ENCODE results near the gene ZDHHC11.
"Not testable (repeated sequence)": the region's sequence is repeated elsewhere in the genome, so short reads cannot be mapped to it uniquely, and the experiment has no call there.

Gene ZDHHC11

DNA sequence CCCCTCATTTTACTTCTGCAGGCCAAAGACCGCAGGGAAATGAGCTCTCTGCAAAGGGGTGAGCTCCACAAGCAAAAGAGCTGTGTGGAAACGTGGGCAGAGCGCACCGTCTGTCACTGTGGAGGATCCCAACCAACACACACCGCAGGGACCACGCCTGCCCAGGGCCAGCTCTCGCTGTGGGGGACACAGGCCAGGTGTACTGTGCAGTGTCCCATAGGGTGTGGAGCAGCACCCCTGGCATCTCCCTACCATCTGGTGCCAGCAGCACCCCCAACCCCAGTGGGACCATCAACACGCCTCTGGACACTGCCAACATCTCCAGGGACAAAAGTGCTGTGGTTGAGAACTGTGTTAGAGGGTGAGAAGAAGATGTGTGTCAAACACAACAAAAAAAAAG lies 27.9 kb upstream of the ZDHHC11 start:
- DNase-seq = not testable (repeated sequence)

- DNase-seq = no peak
Measured at GRCh38 chr5:878125-878524, 27.3 kb upstream of the ZDHHC11 start.

DNA sequence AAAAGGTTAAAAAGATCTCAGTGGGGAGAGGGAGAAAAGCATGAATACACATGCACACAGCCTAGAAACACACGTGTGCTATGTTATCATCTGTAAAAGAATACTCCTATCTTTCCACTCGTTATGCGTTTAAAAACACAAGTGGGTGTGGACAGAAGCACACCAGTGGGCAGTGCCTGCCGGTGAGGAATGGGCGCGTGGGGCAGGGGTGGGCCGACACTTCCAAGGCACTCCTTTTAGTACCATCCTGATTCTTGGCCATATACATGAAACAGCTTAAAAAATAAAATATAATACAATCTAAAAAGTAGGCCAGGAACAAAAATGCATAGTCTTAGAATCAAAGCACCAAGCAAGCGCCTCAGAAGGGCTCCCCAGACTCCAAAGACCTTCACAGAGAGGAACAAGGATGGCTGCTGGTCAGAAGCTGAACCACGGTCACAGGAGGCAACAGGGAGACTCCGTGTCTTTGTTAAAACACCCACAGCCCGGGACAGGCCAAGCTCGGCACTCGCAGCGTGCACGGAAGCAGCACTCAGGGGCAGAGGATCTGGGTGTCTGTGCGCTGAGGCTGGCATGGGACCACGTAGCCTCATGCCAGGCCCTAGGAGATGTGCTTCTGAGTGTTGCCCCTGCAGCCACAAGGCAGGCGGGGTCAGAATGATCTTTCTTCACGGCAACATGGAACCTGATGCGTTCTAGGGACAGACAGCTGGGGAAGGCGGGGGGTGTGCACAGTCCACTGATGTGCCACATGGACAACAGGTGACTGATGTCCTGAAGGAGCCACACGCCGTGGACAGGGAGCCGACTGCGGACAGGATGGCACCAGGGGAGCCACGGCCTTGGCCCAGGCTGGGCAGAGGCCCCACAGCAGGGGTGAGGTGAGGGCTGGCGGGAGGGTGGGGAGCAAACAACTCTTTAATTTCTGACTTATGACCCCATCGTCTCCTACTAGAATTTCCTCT lies 25.9 kb upstream of the ZDHHC11 start:
- DNase-seq = no peak

- DNase-seq = no peak
Measured at GRCh38 chr5:875931-876330, 25.1 kb upstream of the ZDHHC11 start.

DNA sequence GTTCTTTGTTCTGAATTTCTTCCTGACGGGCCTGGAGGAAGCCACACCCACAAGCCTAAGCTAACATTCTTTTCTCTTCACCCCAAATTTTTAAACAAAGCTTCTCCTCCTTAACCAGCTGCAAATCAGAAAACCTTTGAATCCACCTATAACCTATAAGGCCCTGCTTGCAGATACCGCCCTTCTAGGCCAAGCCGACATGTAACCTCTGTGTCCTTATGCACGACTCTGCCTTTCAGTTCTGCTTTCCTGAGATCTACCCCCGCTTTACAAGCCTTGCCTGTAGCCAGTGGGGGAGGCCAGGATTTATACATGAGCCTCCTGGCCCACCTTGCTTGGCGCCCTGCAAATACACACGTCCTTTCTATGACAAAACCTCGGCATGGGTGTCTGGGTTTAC lies 22.5 kb upstream of the ZDHHC11 start:
- no peak for DNase-seq

DNA sequence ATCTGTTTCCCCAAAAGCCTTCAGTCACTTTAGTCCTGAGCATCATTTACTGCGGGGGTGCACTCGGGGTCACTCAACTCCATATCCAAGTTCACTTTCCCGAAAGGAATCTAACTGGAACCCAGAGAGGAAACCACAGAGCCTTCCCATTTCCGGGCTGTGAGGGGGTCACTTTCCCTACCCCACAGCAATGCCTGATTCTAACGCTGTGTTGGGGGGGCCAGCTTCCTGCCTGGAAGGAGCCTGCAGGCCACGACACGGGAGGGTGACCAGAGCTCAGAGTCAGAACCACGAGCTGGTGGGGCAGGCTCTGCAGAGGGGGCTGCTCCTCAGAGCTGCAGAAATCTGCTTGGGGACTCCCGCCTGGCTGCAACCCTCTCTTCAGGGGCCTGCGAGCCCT lies 21.5 kb upstream of the ZDHHC11 start:
- no peak for DNase-seq

DNA sequence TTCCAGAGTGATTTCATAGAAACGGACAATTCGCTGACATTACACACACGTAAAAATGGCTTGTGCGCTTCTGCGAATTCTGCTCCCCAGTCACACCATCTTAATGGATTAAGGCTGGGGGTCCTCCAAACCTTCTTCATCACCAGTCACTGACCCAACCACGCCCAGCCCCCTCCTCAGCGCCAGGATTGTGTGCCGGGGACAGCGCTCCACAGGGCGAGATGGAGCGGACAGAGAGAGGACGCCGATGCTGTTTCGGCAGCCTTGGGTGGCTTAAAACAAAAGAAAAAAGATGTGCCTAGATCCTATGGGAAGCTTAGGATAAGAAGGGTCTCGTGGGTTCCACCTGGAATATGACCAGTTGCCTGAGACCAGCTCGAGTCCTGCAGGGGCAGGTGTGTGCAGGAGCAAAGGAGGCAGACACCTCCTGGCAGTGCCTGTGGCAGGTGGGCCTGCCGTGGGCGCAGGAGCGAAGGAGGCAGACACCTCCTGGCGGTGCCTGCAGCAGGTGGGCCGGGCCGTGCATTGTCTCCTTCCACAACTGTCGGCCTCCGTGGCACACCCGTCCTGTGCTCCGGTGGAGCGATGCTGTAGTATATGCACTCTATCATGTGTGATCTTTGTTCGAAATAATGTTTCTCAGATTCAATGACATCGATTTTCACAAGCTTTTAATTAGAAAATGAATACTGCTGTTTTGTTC lies 21.0 kb upstream of the ZDHHC11 start:
- DNase-seq = no peak

GRCh38 chr5:870956-871355 lies 20.2 kb upstream of the ZDHHC11 start:
- DNase-seq = no peak

- DNase-seq = no peak
Measured at GRCh38 chr5:868428-869135, 17.8 kb upstream of the ZDHHC11 start.

DNA sequence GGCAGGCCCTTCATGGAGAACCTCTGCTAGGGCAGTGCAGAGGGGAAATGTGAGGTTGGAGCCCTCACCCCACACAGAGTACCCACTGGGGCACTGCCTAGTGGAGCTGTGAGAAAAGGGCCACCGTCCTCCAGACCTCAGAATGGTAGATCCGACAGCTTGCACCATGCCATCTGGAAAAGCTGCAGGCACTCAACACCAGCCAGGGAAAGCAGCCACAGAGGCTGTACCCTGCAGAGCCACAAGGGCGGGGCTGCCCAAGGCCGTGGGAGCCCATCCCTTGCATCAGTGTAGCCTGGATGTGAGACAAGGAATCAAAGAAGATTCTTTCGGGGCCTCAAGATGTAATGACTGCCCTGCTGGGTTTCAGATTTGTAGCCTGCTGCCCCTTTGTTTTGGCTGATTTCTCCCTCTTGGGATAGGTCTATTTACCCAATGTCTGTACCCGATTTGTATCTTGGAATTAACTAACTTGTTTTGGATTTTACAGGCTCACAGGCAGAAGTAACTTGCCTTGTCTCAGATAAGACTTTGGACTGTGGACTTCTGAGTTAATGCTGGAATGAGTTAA lies 16.6 kb upstream of the ZDHHC11 start:
- no peak for DNase-seq

- no peak for DNase-seq
Measured at GRCh38 chr5:865771-866170, 15.0 kb upstream of the ZDHHC11 start.

DNA sequence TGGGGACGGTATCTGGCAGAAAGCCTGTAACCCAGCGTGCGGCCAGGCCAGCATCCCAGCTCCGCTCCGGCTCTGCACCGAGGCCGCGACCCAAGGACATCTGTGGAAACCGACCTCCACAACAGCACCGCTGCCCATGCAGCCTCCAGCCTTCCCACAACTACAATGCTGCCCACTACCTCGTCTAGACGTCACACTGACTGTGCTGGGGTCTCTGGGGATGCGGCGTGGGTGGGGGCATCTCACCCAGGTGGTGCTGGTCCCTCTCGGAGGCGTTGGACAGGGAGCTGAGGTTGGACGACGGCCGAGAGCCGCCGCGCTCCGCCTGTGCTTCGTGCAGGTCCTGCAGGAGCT lies 14.4 kb upstream of the ZDHHC11 start:
- DNase-seq = no peak

- no peak for DNase-seq
Measured at GRCh38 chr5:864492-865167, 13.8 kb upstream of the ZDHHC11 start.

GRCh38 chr5:863244-863805 lies 12.5 kb upstream of the ZDHHC11 start:
- DNase-seq = no peak

DNA sequence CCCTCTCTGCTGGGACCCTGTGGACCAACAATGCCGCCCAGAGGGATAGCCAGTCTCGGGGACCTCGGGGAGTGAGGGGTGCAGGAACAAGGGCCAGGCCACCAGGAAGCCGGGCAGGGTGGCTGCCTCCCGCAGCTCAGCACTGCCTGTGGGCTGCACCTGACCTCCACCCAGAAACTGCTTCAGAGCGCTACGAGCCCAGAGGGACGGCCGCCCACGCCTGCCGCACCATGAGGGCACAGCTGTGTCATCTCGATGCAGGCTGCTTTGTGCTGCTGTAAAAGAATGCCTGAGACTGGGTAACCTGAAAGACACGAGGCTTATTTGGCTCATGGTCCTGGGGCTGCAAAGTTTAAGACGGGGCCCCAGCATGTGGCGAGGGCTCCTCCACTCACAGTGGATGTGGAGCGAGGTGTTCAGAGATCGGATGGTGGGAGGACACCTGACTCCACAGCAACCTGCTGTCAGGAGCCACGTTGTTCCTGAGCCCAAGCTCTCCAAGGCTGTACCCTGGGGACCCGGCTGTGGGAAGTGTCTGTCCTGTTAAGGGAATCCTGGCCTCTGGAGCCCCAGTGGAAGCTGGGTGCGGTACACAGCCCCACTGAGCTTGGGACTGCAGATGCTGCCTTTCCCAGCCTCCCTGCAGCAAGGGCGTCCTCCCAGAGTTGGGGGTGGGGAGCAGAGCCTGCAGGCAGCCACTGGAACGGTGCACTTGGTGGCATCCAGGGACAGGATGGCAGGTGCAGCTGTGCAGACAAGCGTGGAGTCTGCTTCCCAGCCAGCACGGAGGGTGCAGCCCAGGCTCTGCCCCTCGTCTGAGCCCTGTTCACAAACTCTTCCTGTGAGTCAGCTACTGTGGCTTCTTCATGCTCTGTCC lies 11.8 kb upstream of the ZDHHC11 start:
- no peak for DNase-seq

- DNase-seq = no peak
Measured at GRCh38 chr5:861442-862366, 10.9 kb upstream of the ZDHHC11 start.

DNA sequence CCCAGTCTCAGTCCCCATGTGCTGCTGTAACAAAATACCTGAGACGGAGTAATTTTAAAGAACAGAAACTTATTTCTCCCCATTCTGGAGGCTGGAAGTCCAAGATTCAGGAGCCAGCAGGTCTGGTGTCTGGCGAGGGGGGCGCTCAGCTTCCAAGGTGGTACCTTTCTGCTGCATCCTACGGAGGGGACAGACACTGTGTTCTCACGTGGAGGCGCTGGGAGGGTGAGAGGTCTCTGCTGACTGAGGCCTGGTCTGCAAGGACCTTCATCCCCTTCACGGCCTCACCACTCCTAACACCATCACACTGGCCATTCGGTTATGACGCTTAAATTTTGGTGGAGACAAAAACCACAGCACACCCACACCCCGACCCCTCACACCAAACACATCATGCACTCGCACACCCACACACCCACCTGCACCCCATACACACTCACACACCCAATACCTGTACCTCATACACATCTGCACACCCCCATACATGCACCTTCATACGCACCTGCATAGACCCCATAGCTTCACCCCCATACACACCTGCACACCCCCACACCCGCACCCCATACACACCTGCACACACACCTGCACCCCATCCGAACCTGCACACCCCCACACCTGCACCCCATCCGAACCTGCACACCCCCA lies 9.8 kb upstream of the ZDHHC11 start:
- DNase-seq = no peak

DNA sequence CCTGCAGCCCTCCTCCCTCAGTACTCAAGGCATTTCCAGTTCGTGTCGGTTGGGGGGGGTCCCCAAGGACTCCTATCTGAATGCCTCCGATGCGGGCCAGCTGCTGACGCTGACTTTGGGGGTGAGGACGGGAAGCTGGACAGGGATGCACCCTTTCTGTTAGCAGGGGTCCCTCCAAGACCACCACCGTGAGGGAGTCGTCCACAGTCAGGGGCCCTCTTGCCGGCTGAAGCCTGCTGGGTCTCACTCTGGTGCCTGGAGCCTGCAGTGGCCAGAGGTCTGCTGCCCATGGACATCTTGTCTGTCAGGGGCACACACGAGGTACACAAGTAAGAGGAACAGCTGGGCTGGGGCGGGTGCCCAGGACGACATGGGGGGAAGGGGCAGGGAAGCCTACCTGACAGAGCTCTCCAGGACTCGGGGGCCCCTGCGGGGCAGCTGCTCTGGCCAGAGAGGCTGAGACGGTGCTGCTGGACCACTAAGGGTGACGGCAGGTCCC lies 9.1 kb upstream of the ZDHHC11 start:
- no peak for DNase-seq

- DNase-seq = no peak
Measured at GRCh38 chr5:859391-859790, 8.6 kb upstream of the ZDHHC11 start.

All from NCI-H2081 (cell line).